IMR-90 (cell line): Measurements from ENCODE around the gene MAPK9. TPM values are rescaled to one million over a fixed set of nuclear protein-coding genes. Genes with fewer than 3 reads are reported as not detected.

Experiments used
- ATAC-seq: fragments of 200-7000 bp; cut with Tn5 transposase; 2 replicates; pipeline ENCODE4 v1.9.1; 2020; ENCODE audit warnings: low read depth, mild to moderate bottlenecking, moderate library complexity
- BruUV-seq: library from RNA; stranded (reverse); fragments of 400-500 nt; replicated peaks from 2 replicates; lab custom pipeline; 2021; lab: Mats Ljungman, UMichigan
- CTCF ChIA-PET: fragments of 300-600 bp; formaldehyde crosslinking; extraction: SDS; loops from one replicate; lab custom pipeline; 2021; ENCODE audit warnings: antibody characterized with exemption; lab: Yijun Ruan, JAX
- POLR2A ChIA-PET: fragments of 300-600 bp; sonication (Branson Sonifier 250); formaldehyde crosslinking; loops from one replicate; lab custom pipeline; 2022; ENCODE audit warnings: antibody characterized with exemption; ENCODE audit not compliant: unreplicated experiment; lab: Charles Lee
- DNase-seq: peaks from one replicate; pipeline ENCODE4 v3.0.0; 2013
- H2AFZ ChIP-seq: replicated peaks from 2 replicates; pipeline ENCODE3; 2013; ENCODE audit warnings: low read length, mild to moderate bottlenecking; ENCODE audit not compliant: poor library complexity
- H2AK5ac ChIP-seq: 2 replicates; pipeline ENCODE4 v1.6.1; 2013; ENCODE audit warnings: low read depth, low read length, inconsistent platforms
- H2AK9ac ChIP-seq: replicated peaks from 2 replicates; pipeline ENCODE3; 2013; ENCODE audit warnings: mild to moderate bottlenecking, low read depth, low read length, moderate library complexity; ENCODE audit not compliant: poor library complexity
- H2BK120ac ChIP-seq: 2 replicates; pipeline ENCODE4 v1.6.1; 2013; ENCODE audit warnings: low read depth, low read length, inconsistent platforms
- H2BK15ac ChIP-seq: 3 replicates; pipeline ENCODE4 v1.6.1; 2013; ENCODE audit warnings: low read depth, low read length, inconsistent platforms
- H2BK20ac ChIP-seq: 2 replicates; pipeline ENCODE4 v1.6.1; 2013; ENCODE audit warnings: low read depth, mild to moderate bottlenecking, inconsistent platforms, low read length, moderate library complexity
- H2BK5ac ChIP-seq: 2 replicates; pipeline ENCODE4 v1.6.1; 2013; ENCODE audit warnings: mild to moderate bottlenecking, low read depth, low read length, inconsistent platforms; ENCODE audit not compliant: poor library complexity, severe bottlenecking
- H3K14ac ChIP-seq: replicated peaks from 2 replicates; pipeline ENCODE4 v1.6.1; 2013; ENCODE audit warnings: low read depth, low read length, inconsistent platforms
- H3K18ac ChIP-seq: 2 replicates; pipeline ENCODE4 v1.6.1; 2013; ENCODE audit warnings: low read depth, low read length, control low read depth
- H3K23ac ChIP-seq: 2 replicates; pipeline ENCODE4 v1.6.1; 2013; ENCODE audit warnings: low read depth, low read length, inconsistent platforms
- H3K27ac ChIP-seq: 2 replicates; pipeline ENCODE4 v1.5.1; 2013; ENCODE audit warnings: mild to moderate bottlenecking, control low read depth, low read length; ENCODE audit not compliant: insufficient read depth
- H3K27me3 ChIP-seq: 2 replicates; pipeline ENCODE4 v1.6.1; 2013; ENCODE audit warnings: low read length; ENCODE audit not compliant: control insufficient read depth, insufficient read depth
- H3K36me3 ChIP-seq: 2 replicates; pipeline ENCODE4 v1.6.1; 2013; ENCODE audit warnings: low read length, mixed read lengths; ENCODE audit not compliant: control insufficient read depth, insufficient read depth
- H3K4ac ChIP-seq: 2 replicates; pipeline ENCODE4 v1.6.1; 2013; ENCODE audit warnings: low read depth, low read length, inconsistent platforms
- H3K4me1 ChIP-seq: 2 replicates; pipeline ENCODE4 v1.6.1; 2013; ENCODE audit warnings: low read length, mixed read lengths; ENCODE audit not compliant: control insufficient read depth, insufficient read depth
- H3K4me2 ChIP-seq: 2 replicates; pipeline ENCODE4 v1.6.1; 2013; ENCODE audit warnings: low read depth, mild to moderate bottlenecking, control low read depth, low read length, moderate library complexity
- H3K4me3 ChIP-seq: 2 replicates; pipeline ENCODE4 v1.5.1; 2013; ENCODE audit warnings: low read depth, mild to moderate bottlenecking, control low read depth, low read length, moderate library complexity; ENCODE audit not compliant: insufficient read depth
- H3K56ac ChIP-seq: 2 replicates; pipeline ENCODE4 v1.6.1; 2013; ENCODE audit warnings: low read length, inconsistent platforms; ENCODE audit not compliant: insufficient read depth; ENCODE audit errors: extremely low read depth
- H3K79me1 ChIP-seq, 2 experiments: 2 replicates each; pipeline ENCODE4 v1.6.1; 2013; ENCODE audit warnings: low read length in 2 of 2, inconsistent platforms in 1 of 2, low read depth in 1 of 2
- H3K9ac ChIP-seq: 2 replicates; pipeline ENCODE4 v1.6.1; 2013; ENCODE audit warnings: low read depth, low read length, control low read depth
- H3K9me1 ChIP-seq: 2 replicates; pipeline ENCODE4 v1.6.1; 2013; ENCODE audit warnings: low read length, inconsistent platforms; ENCODE audit not compliant: insufficient read depth
- H3K9me3 ChIP-seq: 2 replicates; pipeline ENCODE4 v1.6.1; 2013; ENCODE audit warnings: low read length; ENCODE audit not compliant: control insufficient read depth, insufficient read depth
- H4K20me1 ChIP-seq: 2 replicates; pipeline ENCODE4 v1.6.1; 2013; ENCODE audit warnings: low read length, inconsistent platforms; ENCODE audit not compliant: insufficient read depth
- H4K5ac ChIP-seq: 2 replicates; pipeline ENCODE4 v1.6.1; 2013; ENCODE audit warnings: mild to moderate bottlenecking, low read depth, low read length, control low read depth
- H4K8ac ChIP-seq, 2 experiments: 2 replicates each; pipeline ENCODE4 v1.6.1; 2013; ENCODE audit warnings: low read depth in 2 of 2, low read length in 2 of 2, control low read depth in 1 of 2, inconsistent platforms in 1 of 2
- H4K91ac ChIP-seq: 2 replicates; pipeline ENCODE4 v1.6.1; 2013; ENCODE audit warnings: low read depth, low read length, inconsistent platforms; ENCODE audit not compliant: insufficient read depth
- BHLHE40 ChIP-seq: fragments of 150-350 bp; IDR thresholded peaks from 2 replicates; pipeline ENCODE4 v1.6.1; 2016; ENCODE audit warnings: mild to moderate bottlenecking, low read depth, low read length
- CEBPB ChIP-seq: IDR thresholded peaks from 2 replicates; pipeline ENCODE4 v1.6.1; 2012; ENCODE audit warnings: low read depth, low read length, improper control_type of control experiment
- CHD1 ChIP-seq: IDR thresholded peaks from 2 replicates; pipeline ENCODE4 v1.6.1; 2012; ENCODE audit warnings: low read depth, low read length, improper control_type of control experiment
- FOS ChIP-seq: fragments of 150-350 bp; IDR thresholded peaks from 2 replicates; pipeline ENCODE4 v1.6.1; 2016; ENCODE audit warnings: low read depth, low read length
- MAFK ChIP-seq: IDR thresholded peaks from 2 replicates; pipeline ENCODE4 v1.6.1; 2012; ENCODE audit warnings: low read depth, low read length, improper control_type of control experiment
- MAZ ChIP-seq: IDR thresholded peaks from 2 replicates; pipeline ENCODE4 v1.6.1; 2012; ENCODE audit warnings: low read depth, mild to moderate bottlenecking, low read length, improper control_type of control experiment, moderate library complexity, borderline replicate concordance
- MXI1 ChIP-seq: IDR thresholded peaks from 2 replicates; pipeline ENCODE4 v1.6.1; 2012; ENCODE audit warnings: low read depth, mild to moderate bottlenecking, low read length, moderate library complexity, borderline replicate concordance
- NFE2L2 ChIP-seq: fragments of 150-350 bp; IDR thresholded peaks from 2 replicates; pipeline ENCODE4 v1.6.1; 2016; ENCODE audit warnings: low read depth, mild to moderate bottlenecking, low read length
- POLR2A ChIP-seq: IDR thresholded peaks from 2 replicates; pipeline ENCODE4 v1.6.1; 2012; ENCODE audit warnings: mild to moderate bottlenecking, low read depth, low read length
- RAD21 ChIP-seq: IDR thresholded peaks from 2 replicates; pipeline ENCODE4 v1.6.1; 2012; ENCODE audit warnings: low read length, improper control_type of control experiment
- RCOR1 ChIP-seq: IDR thresholded peaks from 2 replicates; pipeline ENCODE4 v1.6.1; 2012; ENCODE audit warnings: mild to moderate bottlenecking, low read length, improper control_type of control experiment; ENCODE audit not compliant: insufficient replicate concordance
- RFX5 ChIP-seq: IDR thresholded peaks from 2 replicates; pipeline ENCODE4 v1.8.0; 2012; ENCODE audit warnings: low read depth, mild to moderate bottlenecking, low read length, moderate library complexity
- SMC3 ChIP-seq: fragments of 150-350 bp; IDR thresholded peaks from 2 replicates; pipeline ENCODE4 v1.6.1; 2016; ENCODE audit warnings: low read depth, mild to moderate bottlenecking, antibody characterized with exemption, low read length, moderate library complexity
- USF2 ChIP-seq: fragments of 150-350 bp; IDR thresholded peaks from 2 replicates; pipeline ENCODE4 v1.6.1; 2017; ENCODE audit warnings: mild to moderate bottlenecking, antibody characterized with exemption, low read length, low read depth
- WGBS, 2 experiments: methylation state at CpG; one replicate each; pipeline versions ENCODE4 v1.1.5 to v1.1.7; 2013; ENCODE audit warnings: missing lambda C conversion rate in 2 of 2; ENCODE audit not compliant: insufficient read length in 1 of 2; ENCODE audit errors: extremely low coverage in 2 of 2; 5-methylcytosine and 5-hydroxymethylcytosine counted together
- dilution Hi-C: fragments of 300-500 bp; cut with HindIII; formaldehyde crosslinking; loops from one replicate; pipeline ENCODE4 v1.14.3; 2018; ENCODE audit warnings: low sequenced_read_pairs; ENCODE audit not compliant: unreplicated experiment
- in situ Hi-C: fragments of 300-500 bp; cut with MboI; formaldehyde crosslinking; loops from 3 replicates; pipeline ENCODE4 v1.14.3; 2019; ENCODE audit warnings: low sequenced_read_pairs, inconsistent platforms, mixed read lengths
- intact Hi-C: fragments of 100-400 bp; cut with micrococcal nuclease; formaldehyde crosslinking; loops from 2 replicates; pipeline ENCODE4 v1.10.0; 2022
- polyA plus RNA-seq, 3 experiments: library from polyadenylated mRNA; depleted of rRNA; stranded (reverse); fragments of >200 nt; gene quantifications; 2 replicates each; pipeline ENCODE4 v1.2.3, GENCODE V29; 2012; ENCODE audit warnings: low replicate concordance in 1 of 3
- total RNA-seq: library from RNA; depleted of rRNA; stranded (reverse); fragments of >200 nt; gene quantifications from 2 replicates; pipeline ENCODE4 v1.2.3, GENCODE V29; 2012
- TF ChIP-seq, protein P1 (sequence below): fragments of 150-350 bp; IDR thresholded peaks from 2 replicates; pipeline ENCODE4 v1.6.1; 2016; ENCODE audit warnings: low read depth, mild to moderate bottlenecking, low read length, moderate library complexity, borderline replicate concordance
- TF ChIP-seq, protein P2 (sequence below): conservative IDR thresholded peaks from 2 replicates; pipeline ENCODE4 v1.5.1; 2012; ENCODE audit warnings: mild to moderate bottlenecking, low read depth, low read length, improper control_type of control experiment

MAPK9 gene
- total and polyA plus RNA-seq, 2 of the 4 experiments (the other 2 are of a cell fraction) = 22.9 to 23.3 TPM

- Histone ChIP-seq H2BK15ac (no peak overlapping the region), H3K79me1 (no peaks in the 10 kb centered on the region), H3K36me3 (no peaks in the 10 kb centered on the region), H2BK5ac (no peak overlapping the region), H3K27me3 (0 out of 2 replicates have a peak, but pooled peaks cover 4% of the 10 kb centered on the region), H3K23ac (no peak overlapping the region), H3K4me1 (no peaks in the 10 kb centered on the region), H2AK9ac (no peak overlapping the region), H4K91ac (no peak overlapping the region), H3K9me1 (no peaks in the 10 kb centered on the region), H4K5ac (no peak overlapping the region), H4K8ac (no peak overlapping the region), H2AK5ac (no peak overlapping the region), H2BK20ac (no peak overlapping the region), H3K9me3 (no peaks in the 10 kb centered on the region), H3K27ac (no peak overlapping the region), H2AFZ (no peak overlapping the region), H3K4ac (no peak overlapping the region), H3K4me3 (no peak overlapping the region), H3K56ac (no peak overlapping the region), H3K14ac (no peak overlapping the region), H2BK120ac (no peak overlapping the region), H3K9ac (no peak overlapping the region), H3K18ac (no peak overlapping the region), H3K4me2 (no peak overlapping the region), H4K20me1 (no peaks in the 10 kb centered on the region)
- TF ChIP-seq CEBPB (no peak), MAZ (no peak), FOS (no peak), BHLHE40 (no peak), RCOR1 (no peak), NFE2L2 (no peak), MAFK (no peak), CHD1 (no peak), RFX5 (no peak), USF2 (no peak), SMC3 (no peak), RAD21 (no peak), POLR2A (no peak), MXI1 (no peak)
- TF ChIP-seq, protein P1, sequence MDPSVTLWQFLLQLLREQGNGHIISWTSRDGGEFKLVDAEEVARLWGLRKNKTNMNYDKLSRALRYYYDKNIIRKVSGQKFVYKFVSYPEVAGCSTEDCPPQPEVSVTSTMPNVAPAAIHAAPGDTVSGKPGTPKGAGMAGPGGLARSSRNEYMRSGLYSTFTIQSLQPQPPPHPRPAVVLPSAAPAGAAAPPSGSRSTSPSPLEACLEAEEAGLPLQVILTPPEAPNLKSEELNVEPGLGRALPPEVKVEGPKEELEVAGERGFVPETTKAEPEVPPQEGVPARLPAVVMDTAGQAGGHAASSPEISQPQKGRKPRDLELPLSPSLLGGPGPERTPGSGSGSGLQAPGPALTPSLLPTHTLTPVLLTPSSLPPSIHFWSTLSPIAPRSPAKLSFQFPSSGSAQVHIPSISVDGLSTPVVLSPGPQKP = no peak
- TF ChIP-seq, protein P2, sequence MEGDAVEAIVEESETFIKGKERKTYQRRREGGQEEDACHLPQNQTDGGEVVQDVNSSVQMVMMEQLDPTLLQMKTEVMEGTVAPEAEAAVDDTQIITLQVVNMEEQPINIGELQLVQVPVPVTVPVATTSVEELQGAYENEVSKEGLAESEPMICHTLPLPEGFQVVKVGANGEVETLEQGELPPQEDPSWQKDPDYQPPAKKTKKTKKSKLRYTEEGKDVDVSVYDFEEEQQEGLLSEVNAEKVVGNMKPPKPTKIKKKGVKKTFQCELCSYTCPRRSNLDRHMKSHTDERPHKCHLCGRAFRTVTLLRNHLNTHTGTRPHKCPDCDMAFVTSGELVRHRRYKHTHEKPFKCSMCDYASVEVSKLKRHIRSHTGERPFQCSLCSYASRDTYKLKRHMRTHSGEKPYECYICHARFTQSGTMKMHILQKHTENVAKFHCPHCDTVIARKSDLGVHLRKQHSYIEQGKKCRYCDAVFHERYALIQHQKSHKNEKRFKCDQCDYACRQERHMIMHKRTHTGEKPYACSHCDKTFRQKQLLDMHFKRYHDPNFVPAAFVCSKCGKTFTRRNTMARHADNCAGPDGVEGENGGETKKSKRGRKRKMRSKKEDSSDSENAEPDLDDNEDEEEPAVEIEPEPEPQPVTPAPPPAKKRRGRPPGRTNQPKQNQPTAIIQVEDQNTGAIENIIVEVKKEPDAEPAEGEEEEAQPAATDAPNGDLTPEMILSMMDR = no peak
- intact Hi-C loops (no loop called here), in situ Hi-C loops (no loop called here), dilution Hi-C loops (no loop called here)
- DNase-seq = no peak
- WGBS, 2 experiments = 93% methylated on average over 2 of the region's 4 CpGs; no CpG with 5 or more reads in 1 of the 2 experiments
- no peak for ATAC-seq
- ChIA-PET POLR2A (no interaction called here), CTCF (no interaction called here)
- BruUV-seq = no TSS peak
Observed at GRCh38 chr5:180198208-180198607, 93.7 kb downstream of the MAPK9 start.
